ENCODE measurements around the gene METTL21C.

Gene METTL21C

DNA sequence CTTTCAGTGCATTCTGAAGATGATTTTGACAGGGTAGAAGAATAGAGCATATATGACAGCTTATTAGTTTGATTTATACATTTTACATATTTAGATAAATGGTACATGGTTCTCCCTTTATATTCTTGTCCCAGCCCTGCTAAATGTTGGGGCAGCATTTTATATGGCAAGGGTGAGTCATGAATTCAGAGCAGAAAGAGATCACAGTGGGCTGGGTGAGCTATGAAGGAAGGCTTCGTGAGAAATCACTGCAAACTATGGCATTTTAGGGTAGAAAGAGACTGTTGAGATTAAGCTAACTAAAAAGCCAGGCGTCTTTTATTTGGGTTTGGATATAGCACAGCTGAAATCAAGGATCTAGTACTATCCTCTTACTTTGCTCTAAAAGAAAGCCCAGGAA, 23.9 kb upstream of the METTL21C start:
- DNase-seq (ENCODE audit: extremely low read depth, low read depth): no peak
- TF ChIP-seq, protein P1, sequence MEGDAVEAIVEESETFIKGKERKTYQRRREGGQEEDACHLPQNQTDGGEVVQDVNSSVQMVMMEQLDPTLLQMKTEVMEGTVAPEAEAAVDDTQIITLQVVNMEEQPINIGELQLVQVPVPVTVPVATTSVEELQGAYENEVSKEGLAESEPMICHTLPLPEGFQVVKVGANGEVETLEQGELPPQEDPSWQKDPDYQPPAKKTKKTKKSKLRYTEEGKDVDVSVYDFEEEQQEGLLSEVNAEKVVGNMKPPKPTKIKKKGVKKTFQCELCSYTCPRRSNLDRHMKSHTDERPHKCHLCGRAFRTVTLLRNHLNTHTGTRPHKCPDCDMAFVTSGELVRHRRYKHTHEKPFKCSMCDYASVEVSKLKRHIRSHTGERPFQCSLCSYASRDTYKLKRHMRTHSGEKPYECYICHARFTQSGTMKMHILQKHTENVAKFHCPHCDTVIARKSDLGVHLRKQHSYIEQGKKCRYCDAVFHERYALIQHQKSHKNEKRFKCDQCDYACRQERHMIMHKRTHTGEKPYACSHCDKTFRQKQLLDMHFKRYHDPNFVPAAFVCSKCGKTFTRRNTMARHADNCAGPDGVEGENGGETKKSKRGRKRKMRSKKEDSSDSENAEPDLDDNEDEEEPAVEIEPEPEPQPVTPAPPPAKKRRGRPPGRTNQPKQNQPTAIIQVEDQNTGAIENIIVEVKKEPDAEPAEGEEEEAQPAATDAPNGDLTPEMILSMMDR (IDR thresholded peaks at IDR 0.05; ENCODE audit: low read depth, low read length): no peak

DNA sequence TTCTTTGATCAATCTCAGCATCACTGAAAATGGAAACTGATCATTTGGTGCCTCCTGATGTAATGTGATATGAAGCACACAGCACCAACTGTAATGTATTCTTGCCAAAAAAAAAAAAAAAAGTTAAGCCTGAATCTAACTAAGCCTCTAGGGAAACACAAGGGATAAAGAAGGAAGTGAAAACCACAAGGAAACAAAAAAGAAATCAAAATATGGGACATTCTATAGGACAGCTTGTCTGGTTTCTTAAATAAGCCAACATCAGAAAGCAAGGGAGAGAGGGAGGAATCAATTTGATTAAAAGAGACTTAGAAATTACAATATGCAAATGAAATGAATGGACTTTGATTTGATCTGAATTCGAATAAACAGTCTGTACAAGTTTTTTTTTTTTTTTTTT, 20.6 kb upstream of the METTL21C start:
- DNase-seq (ENCODE audit: extremely low read depth, low read depth): no peak
- TF ChIP-seq, protein P1 (IDR thresholded peaks at IDR 0.05; ENCODE audit: low read depth, low read length): no peak

DNA sequence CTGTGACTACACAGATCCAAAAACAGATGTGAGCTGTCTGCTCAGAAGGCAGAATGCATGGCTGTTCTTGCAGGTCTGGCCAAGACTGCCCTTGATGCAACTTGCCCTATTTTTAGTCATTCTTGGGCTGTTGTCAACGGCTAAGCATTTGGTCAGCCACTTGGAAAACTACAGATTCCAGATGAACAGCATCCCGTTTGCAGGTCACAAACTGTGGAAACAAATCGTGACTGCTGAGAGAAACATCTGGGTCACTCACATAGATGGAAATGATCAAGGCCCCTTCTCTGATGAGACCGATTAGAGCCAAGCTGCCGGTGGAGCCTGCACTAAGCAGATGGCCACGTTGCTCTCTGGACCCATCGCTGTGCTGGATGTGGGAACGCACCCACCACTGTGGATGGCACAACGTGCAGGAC, 15.4 kb upstream of the METTL21C start:
- peak; percentile 56 for DNase-seq (ENCODE audit: extremely low read depth, low read depth)
- TF ChIP-seq, protein P1 (IDR thresholded peaks at IDR 0.05; ENCODE audit: low read depth, low read length): no peak

- no peak for DNase-seq (ENCODE audit: extremely low read depth, low read depth)
- TF ChIP-seq, protein P1 (IDR thresholded peaks at IDR 0.05; ENCODE audit: low read depth, low read length): no peak
Measured at GRCh38 chr13:102709536-102709935, 14.7 kb upstream of the METTL21C start.

- TF ChIP-seq, protein P1 (IDR thresholded peaks at IDR 0.05; ENCODE audit: low read depth, low read length): no peak
- DNase-seq (ENCODE audit: extremely low read depth, low read depth): no peak
Measured at GRCh38 chr13:102708991-102709390, 14.1 kb upstream of the METTL21C start.

GRCh38 chr13:102708211-102708610, 13.4 kb upstream of the METTL21C start:
- DNase-seq (ENCODE audit: extremely low read depth, low read depth): no peak
- TF ChIP-seq, protein P1 (IDR thresholded peaks at IDR 0.05; ENCODE audit: low read depth, low read length): no peak

- peak; percentile 88 for DNase-seq (ENCODE audit: extremely low read depth, low read depth)
- TF ChIP-seq, protein P1 (IDR thresholded peaks at IDR 0.05; ENCODE audit: low read depth, low read length): no peak
Measured at GRCh38 chr13:102707467-102707866, 12.6 kb upstream of the METTL21C start.
